Spleen (tissue), 7 donors: ENCODE measurements around the gene AHSA1.

Experiments used
- POLR2A ChIP-seq, 3 donors: fragments of 450-650 bp; IDR thresholded peaks; one replicate each; pipeline ENCODE4 v1.5.1; 2017; ENCODE audit warnings: antibody characterized with exemption in 3 of 3, mild to moderate bottlenecking in 1 of 3
- POLR2AphosphoS5 ChIP-seq, 3 donors: sonication (generic); formaldehyde crosslinking; IDR thresholded peaks; one replicate each; pipeline ENCODE4 v1.5.1; 2017; ENCODE audit warnings: antibody characterized with exemption in 3 of 3
- TF ChIP-seq, protein P1 (sequence below), 11 experiments: fragments of 200-600 bp in 7 of 11; fragments of 450-650 bp in 4 of 11; sonication (generic) in 4 of 11; IDR thresholded peaks in 8 of 11; conservative IDR thresholded peaks in 3 of 11; 1 replicate in 7 of 11; 2 replicates in 4 of 11; pipeline versions ENCODE4 v1.4.0 to v1.8.0; 2016 to 2021; ENCODE audit warnings: antibody characterized with exemption in 11 of 11, inconsistent platforms in 4 of 11, mild to moderate bottlenecking in 1 of 11
- donor health status: DM: no; HTN: no; CAD: no; lungs with moderate emphysema.
- donor health status: DM: no; HTN: no; CAD: no.
- donor health status: DM: no; HTN: no; CAD: no.

GRCh38 chr14:77416836-77417235 is 41.1 kb upstream of the AHSA1 start:
- TF ChIP-seq, protein P1, sequence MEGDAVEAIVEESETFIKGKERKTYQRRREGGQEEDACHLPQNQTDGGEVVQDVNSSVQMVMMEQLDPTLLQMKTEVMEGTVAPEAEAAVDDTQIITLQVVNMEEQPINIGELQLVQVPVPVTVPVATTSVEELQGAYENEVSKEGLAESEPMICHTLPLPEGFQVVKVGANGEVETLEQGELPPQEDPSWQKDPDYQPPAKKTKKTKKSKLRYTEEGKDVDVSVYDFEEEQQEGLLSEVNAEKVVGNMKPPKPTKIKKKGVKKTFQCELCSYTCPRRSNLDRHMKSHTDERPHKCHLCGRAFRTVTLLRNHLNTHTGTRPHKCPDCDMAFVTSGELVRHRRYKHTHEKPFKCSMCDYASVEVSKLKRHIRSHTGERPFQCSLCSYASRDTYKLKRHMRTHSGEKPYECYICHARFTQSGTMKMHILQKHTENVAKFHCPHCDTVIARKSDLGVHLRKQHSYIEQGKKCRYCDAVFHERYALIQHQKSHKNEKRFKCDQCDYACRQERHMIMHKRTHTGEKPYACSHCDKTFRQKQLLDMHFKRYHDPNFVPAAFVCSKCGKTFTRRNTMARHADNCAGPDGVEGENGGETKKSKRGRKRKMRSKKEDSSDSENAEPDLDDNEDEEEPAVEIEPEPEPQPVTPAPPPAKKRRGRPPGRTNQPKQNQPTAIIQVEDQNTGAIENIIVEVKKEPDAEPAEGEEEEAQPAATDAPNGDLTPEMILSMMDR (IDR thresholded peaks at IDR 0.05 in 8 of 11, conservative IDR thresholded peaks at IDR 0.05 in 3 of 11): no peak
- TF ChIP-seq POLR2AphosphoS5 (IDR thresholded peaks at IDR 0.05): no peak
- no peak for TF ChIP-seq POLR2A (IDR thresholded peaks at IDR 0.05)
